Osteoblast (primary cell): ENCODE data around the gene EPC2. TPM values are rescaled to one million over a fixed set of nuclear protein-coding genes. Genes with fewer than 3 reads are reported as not detected.

Source experiments
- DNase-seq: peaks from one replicate; pipeline ENCODE4 v3.0.0; 2011; ENCODE audit warnings: low spot score, mixed read lengths; ENCODE audit not compliant: insufficient read length; ENCODE audit errors: missing footprints
- H2AFZ ChIP-seq: 2 replicates; pipeline ENCODE4 v1.6.0; 2011; ENCODE audit warnings: mild to moderate bottlenecking, low read length
- H3K27ac ChIP-seq: 2 replicates; pipeline ENCODE4 v1.5.1; 2011; ENCODE audit warnings: mild to moderate bottlenecking, low read depth, low read length, moderate library complexity
- H3K27me3 ChIP-seq: 2 replicates; pipeline ENCODE4 v1.6.0; 2012; ENCODE audit warnings: mild to moderate bottlenecking, control low read depth, inconsistent platforms, low read length, moderate library complexity; ENCODE audit not compliant: insufficient read depth
- H3K36me3 ChIP-seq: 2 replicates; pipeline ENCODE4 v1.5.1; 2011; ENCODE audit warnings: mild to moderate bottlenecking, low read length, control low read depth, moderate library complexity; ENCODE audit not compliant: insufficient read depth
- H3K4me1 ChIP-seq: 2 replicates; pipeline ENCODE4 v1.5.1; 2011; ENCODE audit warnings: mild to moderate bottlenecking, low read length, control low read depth, moderate library complexity; ENCODE audit not compliant: insufficient read depth
- H3K4me2 ChIP-seq: 2 replicates; pipeline ENCODE4 v1.6.0; 2011; ENCODE audit warnings: mild to moderate bottlenecking, low read length; ENCODE audit not compliant: insufficient read depth
- H3K4me3 ChIP-seq: fragments of 200-600 bp; sonication (generic); 3 replicates; pipeline ENCODE4 v1.5.1; 2012; ENCODE audit warnings: mild to moderate bottlenecking, low read length, inconsistent platforms; ENCODE audit not compliant: insufficient read depth
- H3K79me2 ChIP-seq: 2 replicates; pipeline ENCODE4 v1.6.0; 2012; ENCODE audit warnings: mild to moderate bottlenecking, low read length, control low read depth, inconsistent platforms; ENCODE audit not compliant: insufficient read depth
- H3K9me3 ChIP-seq: 2 replicates; pipeline ENCODE4 v1.5.1; 2011; ENCODE audit warnings: low read depth, low read length, control low read depth
- H4K20me1 ChIP-seq: 2 replicates; pipeline ENCODE4 v1.6.0; 2012; ENCODE audit warnings: mild to moderate bottlenecking, low read length, control low read depth; ENCODE audit not compliant: insufficient read depth
- CTCF ChIP-seq: IDR thresholded peaks from 2 replicates; pipeline ENCODE4 v1.5.1; 2011; ENCODE audit warnings: mild to moderate bottlenecking, low read depth, low read length, moderate library complexity; ENCODE audit errors: extremely low read depth
- total RNA-seq: library from RNA; depleted of rRNA; stranded (reverse); fragments of >200 nt; gene quantifications from 2 replicates; pipeline ENCODE4 v1.2.3, GENCODE V29; 2012

The EPC2 gene
- total RNA-seq, 1 donor = 29.3 TPM

- Histone ChIP-seq H4K20me1 (no peaks in the 10 kb centered on the region), H3K27me3 (no peaks in the 10 kb centered on the region), H3K4me3 (no peak overlapping the region), H3K4me2 (no peak overlapping the region), H3K27ac (no peak overlapping the region), H3K4me1 (no peaks in the 10 kb centered on the region), H3K36me3 (no peaks in the 10 kb centered on the region), H3K9me3 (no peaks in the 10 kb centered on the region), H2AFZ (no peak overlapping the region), H3K79me2 (no peaks in the 10 kb centered on the region)
- TF ChIP-seq CTCF = no peak
- no peak for DNase-seq
These were observed 41.5 kb upstream of the EPC2 start for GRCh38 chr2:148602885-148603561.

- no peak overlapping the region for H3K27ac ChIP-seq
- H3K9me3 ChIP-seq = no peaks in the 10 kb centered on the region
- no peaks in the 10 kb centered on the region for H3K79me2 ChIP-seq
- no peak overlapping the region for H2AFZ ChIP-seq
- H3K4me3 ChIP-seq = no peak overlapping the region
- no peak overlapping the region for H3K4me2 ChIP-seq
- no peaks in the 10 kb centered on the region for H3K27me3 ChIP-seq
- no peaks in the 10 kb centered on the region for H3K4me1 ChIP-seq
- no peak for DNase-seq
- TF ChIP-seq CTCF = no peak
- H3K36me3 ChIP-seq = no peaks in the 10 kb centered on the region
- no peaks in the 10 kb centered on the region for H4K20me1 ChIP-seq
These were observed 41.0 kb upstream of the EPC2 start for GRCh38 chr2:148603562-148603920.

- no peak for DNase-seq
- Histone ChIP-seq H2AFZ (no peak overlapping the region), H3K79me2 (no peaks in the 10 kb centered on the region), H3K4me2 (no peak overlapping the region), H3K9me3 (no peaks in the 10 kb centered on the region), H3K27ac (no peak overlapping the region), H3K27me3 (no peaks in the 10 kb centered on the region), H3K4me1 (no peaks in the 10 kb centered on the region), H3K4me3 (no peak overlapping the region), H3K36me3 (no peaks in the 10 kb centered on the region), H4K20me1 (no peaks in the 10 kb centered on the region)
- no peak for TF ChIP-seq CTCF
These were observed 39.6 kb upstream of the EPC2 start for GRCh38 chr2:148604927-148605326.

GRCh38 chr2:148607566-148607965 is 37.0 kb upstream of the EPC2 start:
- Histone ChIP-seq H3K4me2 (no peak overlapping the region), H3K9me3 (no peaks in the 10 kb centered on the region), H3K4me3 (no peak overlapping the region), H2AFZ (no peak overlapping the region), H3K27me3 (no peaks in the 10 kb centered on the region), H3K36me3 (no peaks in the 10 kb centered on the region), H4K20me1 (no peaks in the 10 kb centered on the region), H3K79me2 (no peaks in the 10 kb centered on the region), H3K4me1 (no peaks in the 10 kb centered on the region), H3K27ac (no peak overlapping the region)
- DNase-seq = no peak
- TF ChIP-seq CTCF = no peak
